ENCODE data around the gene OR6P1.

Gene OR6P1
- total RNA-seq, result 0 reads per million in 3 donors

- no peak within 1 kb of the TSS for H3K27ac ChIP-seq (ENCODE audit: insufficient read depth, low read length, poor library complexity, severe bottlenecking)
- H3K4me1 ChIP-seq (ENCODE audit: control insufficient read depth, insufficient read depth, low read length, poor library complexity, severe bottlenecking), result no peaks in the 10 kb centered on the region
- peaks cover 6% of the 10 kb centered on the region for H3K27me3 ChIP-seq (replicated peaks; ENCODE audit: control insufficient read depth, insufficient read depth, low read length, poor library complexity, severe bottlenecking)
- H3K4me3 ChIP-seq (ENCODE audit: insufficient read depth, low read depth, low read length, poor library complexity, severe bottlenecking), result no peak within 1 kb of the TSS
- no peak for DNase-seq
- H3K36me3 ChIP-seq (ENCODE audit: control insufficient read depth, insufficient read depth, low read length), result no peaks in the 10 kb centered on the region
- no peaks in the 10 kb centered on the region for H3K9me3 ChIP-seq (ENCODE audit: control insufficient read depth, low read length)
Measured at GRCh38 chr1:158570480-158570879, at the start of gene OR6P1. Gene OR6P1 (minus strand): TSS chr1:158570580. CDS start chr1:158563604, 6,976 bp downstream.

- no peaks in the 10 kb centered on the region for H3K4me1 ChIP-seq (ENCODE audit: control insufficient read depth, insufficient read depth, low read length, poor library complexity, severe bottlenecking)
- H3K4me3 ChIP-seq (ENCODE audit: insufficient read depth, low read depth, low read length, poor library complexity, severe bottlenecking), result no peak overlapping the region
- no peaks in the 10 kb centered on the region for H3K36me3 ChIP-seq (ENCODE audit: control insufficient read depth, insufficient read depth, low read length)
- no peaks in the 10 kb centered on the region for H3K9me3 ChIP-seq (ENCODE audit: control insufficient read depth, low read length)
- H3K27ac ChIP-seq (ENCODE audit: insufficient read depth, low read length, poor library complexity, severe bottlenecking), result no peak overlapping the region
- H3K27me3 ChIP-seq (replicated peaks; ENCODE audit: control insufficient read depth, insufficient read depth, low read length, poor library complexity, severe bottlenecking), result no peaks in the 10 kb centered on the region
- no peak for DNase-seq
Measured at GRCh38 chr1:158613764-158614163, 43.4 kb upstream of the OR6P1 start.

- Histone ChIP-seq H3K4me3 (ENCODE audit: insufficient read depth, low read depth, low read length, poor library complexity, severe bottlenecking) (no peak overlapping the region), H3K9me3 (ENCODE audit: control insufficient read depth, low read length) (no peaks in the 10 kb centered on the region), H3K36me3 (ENCODE audit: control insufficient read depth, insufficient read depth, low read length) (no peaks in the 10 kb centered on the region), H3K4me1 (ENCODE audit: control insufficient read depth, insufficient read depth, low read length, poor library complexity, severe bottlenecking) (no peaks in the 10 kb centered on the region), H3K27me3 (replicated peaks; ENCODE audit: control insufficient read depth, insufficient read depth, low read length, poor library complexity, severe bottlenecking) (no peaks in the 10 kb centered on the region), H3K27ac (ENCODE audit: insufficient read depth, low read length, poor library complexity, severe bottlenecking) (no peak overlapping the region)
- no peak for DNase-seq
Measured at GRCh38 chr1:158611916-158612315, 41.5 kb upstream of the OR6P1 start.

- Histone ChIP-seq H3K27ac (ENCODE audit: insufficient read depth, low read length, poor library complexity, severe bottlenecking) (no peak overlapping the region), H3K27me3 (replicated peaks; ENCODE audit: control insufficient read depth, insufficient read depth, low read length, poor library complexity, severe bottlenecking) (no peaks in the 10 kb centered on the region), H3K4me3 (ENCODE audit: insufficient read depth, low read depth, low read length, poor library complexity, severe bottlenecking) (no peak overlapping the region), H3K9me3 (ENCODE audit: control insufficient read depth, low read length) (no peaks in the 10 kb centered on the region), H3K4me1 (ENCODE audit: control insufficient read depth, insufficient read depth, low read length, poor library complexity, severe bottlenecking) (no peaks in the 10 kb centered on the region), H3K36me3 (ENCODE audit: control insufficient read depth, insufficient read depth, low read length) (no peaks in the 10 kb centered on the region)
- no peak for DNase-seq
Measured at GRCh38 chr1:158607296-158607695, 36.9 kb upstream of the OR6P1 start.

- Histone ChIP-seq H3K4me1 (ENCODE audit: control insufficient read depth, insufficient read depth, low read length, poor library complexity, severe bottlenecking) (no peaks in the 10 kb centered on the region), H3K9me3 (ENCODE audit: control insufficient read depth, low read length) (no peaks in the 10 kb centered on the region), H3K4me3 (ENCODE audit: insufficient read depth, low read depth, low read length, poor library complexity, severe bottlenecking) (no peak within 1 kb of the TSS), H3K27me3 (replicated peaks; ENCODE audit: control insufficient read depth, insufficient read depth, low read length, poor library complexity, severe bottlenecking) (no peaks in the 10 kb centered on the region), H3K27ac (ENCODE audit: insufficient read depth, low read length, poor library complexity, severe bottlenecking) (no peak within 1 kb of the TSS), H3K36me3 (ENCODE audit: control insufficient read depth, insufficient read depth, low read length) (no peaks in the 10 kb centered on the region)
- DNase-seq, result no peak
Measured at GRCh38 chr1:158604968-158605367, 34.6 kb upstream of the OR6P1 start, which contains the start of gene OR10Z1. Gene OR10Z1 (plus strand): TSS chr1:158605268. CDS start chr1:158606439, 1,171 bp downstream.

GRCh38 chr1:158600735-158601134 lies 30.4 kb upstream of the OR6P1 start:
- DNase-seq, result no peak
- H3K4me1 ChIP-seq (ENCODE audit: control insufficient read depth, insufficient read depth, low read length, poor library complexity, severe bottlenecking), result no peaks in the 10 kb centered on the region
- H3K27ac ChIP-seq (ENCODE audit: insufficient read depth, low read length, poor library complexity, severe bottlenecking), result no peak overlapping the region
- H3K4me3 ChIP-seq (ENCODE audit: insufficient read depth, low read depth, low read length, poor library complexity, severe bottlenecking), result no peak overlapping the region
- H3K9me3 ChIP-seq (ENCODE audit: control insufficient read depth, low read length), result no peaks in the 10 kb centered on the region
- H3K27me3 ChIP-seq (replicated peaks; ENCODE audit: control insufficient read depth, insufficient read depth, low read length, poor library complexity, severe bottlenecking), result no peaks in the 10 kb centered on the region
- no peaks in the 10 kb centered on the region for H3K36me3 ChIP-seq (ENCODE audit: control insufficient read depth, insufficient read depth, low read length)

- no peak overlapping the region for H3K27ac ChIP-seq (ENCODE audit: insufficient read depth, low read length, poor library complexity, severe bottlenecking)
- peaks cover 6% of the 10 kb centered on the region for H3K9me3 ChIP-seq (ENCODE audit: control insufficient read depth, low read length)
- H3K4me1 ChIP-seq (ENCODE audit: control insufficient read depth, insufficient read depth, low read length, poor library complexity, severe bottlenecking), result no peaks in the 10 kb centered on the region
- H3K27me3 ChIP-seq (replicated peaks; ENCODE audit: control insufficient read depth, insufficient read depth, low read length, poor library complexity, severe bottlenecking), result no peaks in the 10 kb centered on the region
- no peaks in the 10 kb centered on the region for H3K36me3 ChIP-seq (ENCODE audit: control insufficient read depth, insufficient read depth, low read length)
- DNase-seq, result no peak
- H3K4me3 ChIP-seq (ENCODE audit: insufficient read depth, low read depth, low read length, poor library complexity, severe bottlenecking), result no peak overlapping the region
Measured at GRCh38 chr1:158586942-158587341, 16.6 kb upstream of the OR6P1 start.

GRCh38 chr1:158583962-158584361 lies 13.6 kb upstream of the OR6P1 start:
- Histone ChIP-seq H3K36me3 (ENCODE audit: control insufficient read depth, insufficient read depth, low read length) (no peaks in the 10 kb centered on the region), H3K4me3 (ENCODE audit: insufficient read depth, low read depth, low read length, poor library complexity, severe bottlenecking) (no peak overlapping the region), H3K4me1 (ENCODE audit: control insufficient read depth, insufficient read depth, low read length, poor library complexity, severe bottlenecking) (no peaks in the 10 kb centered on the region), H3K27ac (ENCODE audit: insufficient read depth, low read length, poor library complexity, severe bottlenecking) (no peak overlapping the region), H3K9me3 (ENCODE audit: control insufficient read depth, low read length) (peaks cover 6% of the 10 kb centered on the region), H3K27me3 (replicated peaks; ENCODE audit: control insufficient read depth, insufficient read depth, low read length, poor library complexity, severe bottlenecking) (no peaks in the 10 kb centered on the region)
- DNase-seq, result no peak

GRCh38 chr1:158579733-158580132 lies 9.4 kb upstream of the OR6P1 start, which contains the start of gene OR10X1:
Gene OR10X1 (minus strand): TSS chr1:158579899. CDS start chr1:158579899, 0 bp downstream.
- H3K27ac ChIP-seq (ENCODE audit: insufficient read depth, low read length, poor library complexity, severe bottlenecking), result no peak within 1 kb of the TSS
- DNase-seq, result no peak
- no peaks in the 10 kb centered on the region for H3K27me3 ChIP-seq (replicated peaks; ENCODE audit: control insufficient read depth, insufficient read depth, low read length, poor library complexity, severe bottlenecking)
- H3K9me3 ChIP-seq (ENCODE audit: control insufficient read depth, low read length), result no peaks in the 10 kb centered on the region
- H3K36me3 ChIP-seq (ENCODE audit: control insufficient read depth, insufficient read depth, low read length), result no peaks in the 10 kb centered on the region
- no peaks in the 10 kb centered on the region for H3K4me1 ChIP-seq (ENCODE audit: control insufficient read depth, insufficient read depth, low read length, poor library complexity, severe bottlenecking)
- no peak within 1 kb of the TSS for H3K4me3 ChIP-seq (ENCODE audit: insufficient read depth, low read depth, low read length, poor library complexity, severe bottlenecking)

GRCh38 chr1:158577561-158577960 lies 7.2 kb upstream of the OR6P1 start:
- no peaks in the 10 kb centered on the region for H3K27me3 ChIP-seq (replicated peaks; ENCODE audit: control insufficient read depth, insufficient read depth, low read length, poor library complexity, severe bottlenecking)
- H3K36me3 ChIP-seq (ENCODE audit: control insufficient read depth, insufficient read depth, low read length), result no peaks in the 10 kb centered on the region
- no peaks in the 10 kb centered on the region for H3K4me1 ChIP-seq (ENCODE audit: control insufficient read depth, insufficient read depth, low read length, poor library complexity, severe bottlenecking)
- no peak overlapping the region for H3K27ac ChIP-seq (ENCODE audit: insufficient read depth, low read length, poor library complexity, severe bottlenecking)
- H3K4me3 ChIP-seq (ENCODE audit: insufficient read depth, low read depth, low read length, poor library complexity, severe bottlenecking), result no peak overlapping the region
- DNase-seq, result no peak
- no peaks in the 10 kb centered on the region for H3K9me3 ChIP-seq (ENCODE audit: control insufficient read depth, low read length)
